Measurements from ENCODE around the gene ZNF221.

ZNF221 gene

DNA sequence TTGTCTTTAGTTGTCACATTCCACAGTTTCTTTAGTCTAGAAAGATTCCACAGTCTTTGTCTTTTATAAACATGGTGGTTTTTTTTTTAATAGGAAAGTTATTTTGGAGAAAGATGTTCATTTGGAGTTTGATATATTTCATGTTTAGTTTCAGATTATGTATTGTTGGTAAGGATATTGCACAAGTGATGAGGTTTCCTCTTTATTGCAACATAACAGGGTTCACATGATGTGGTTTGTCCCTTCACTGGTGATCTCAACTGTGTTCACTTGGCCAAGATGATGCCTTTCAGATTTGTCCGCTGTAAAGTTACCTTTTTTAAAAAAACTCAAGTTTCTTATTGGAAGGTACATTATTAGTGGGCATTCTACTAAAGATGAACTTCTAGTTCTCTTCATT lies 54.9 kb downstream of the ZNF221 start:
- TF ChIP-seq, protein P1, sequence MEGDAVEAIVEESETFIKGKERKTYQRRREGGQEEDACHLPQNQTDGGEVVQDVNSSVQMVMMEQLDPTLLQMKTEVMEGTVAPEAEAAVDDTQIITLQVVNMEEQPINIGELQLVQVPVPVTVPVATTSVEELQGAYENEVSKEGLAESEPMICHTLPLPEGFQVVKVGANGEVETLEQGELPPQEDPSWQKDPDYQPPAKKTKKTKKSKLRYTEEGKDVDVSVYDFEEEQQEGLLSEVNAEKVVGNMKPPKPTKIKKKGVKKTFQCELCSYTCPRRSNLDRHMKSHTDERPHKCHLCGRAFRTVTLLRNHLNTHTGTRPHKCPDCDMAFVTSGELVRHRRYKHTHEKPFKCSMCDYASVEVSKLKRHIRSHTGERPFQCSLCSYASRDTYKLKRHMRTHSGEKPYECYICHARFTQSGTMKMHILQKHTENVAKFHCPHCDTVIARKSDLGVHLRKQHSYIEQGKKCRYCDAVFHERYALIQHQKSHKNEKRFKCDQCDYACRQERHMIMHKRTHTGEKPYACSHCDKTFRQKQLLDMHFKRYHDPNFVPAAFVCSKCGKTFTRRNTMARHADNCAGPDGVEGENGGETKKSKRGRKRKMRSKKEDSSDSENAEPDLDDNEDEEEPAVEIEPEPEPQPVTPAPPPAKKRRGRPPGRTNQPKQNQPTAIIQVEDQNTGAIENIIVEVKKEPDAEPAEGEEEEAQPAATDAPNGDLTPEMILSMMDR (IDR thresholded peaks at IDR 0.05; ENCODE audit: control insufficient read depth, insufficient read depth, low read depth, low read length, missing control alignments), result no peak
- no peak overlapping the region for H3K4me3 ChIP-seq (ENCODE audit: control insufficient read depth, low read depth, low read length)
- DNase-seq (ENCODE audit: low read depth), result no peak

DNA sequence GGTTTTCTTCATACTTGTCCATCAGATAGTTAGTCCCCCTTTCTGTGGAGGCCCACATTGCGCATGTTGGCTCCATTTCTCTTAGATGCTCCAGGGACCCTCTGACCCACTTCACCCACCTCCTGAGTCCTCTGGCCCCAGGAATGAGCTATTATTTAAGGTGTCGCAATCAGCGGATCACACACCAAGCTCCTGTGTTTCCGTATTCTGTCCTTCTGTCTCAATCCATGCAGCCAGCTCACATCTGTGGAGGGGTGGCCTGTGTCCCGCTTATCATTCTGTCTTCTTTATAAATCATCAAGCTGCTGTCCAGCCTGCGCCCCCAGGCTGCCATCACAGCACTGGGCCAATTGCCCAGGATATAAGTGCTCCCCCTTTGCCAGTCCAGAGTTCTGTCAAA lies 56.4 kb downstream of the ZNF221 start:
- no peak overlapping the region for H3K4me3 ChIP-seq (ENCODE audit: control insufficient read depth, low read depth, low read length)
- TF ChIP-seq, protein P1 (IDR thresholded peaks at IDR 0.05; ENCODE audit: control insufficient read depth, insufficient read depth, low read depth, low read length, missing control alignments), result no peak
- no peak for DNase-seq (ENCODE audit: low read depth)

DNA sequence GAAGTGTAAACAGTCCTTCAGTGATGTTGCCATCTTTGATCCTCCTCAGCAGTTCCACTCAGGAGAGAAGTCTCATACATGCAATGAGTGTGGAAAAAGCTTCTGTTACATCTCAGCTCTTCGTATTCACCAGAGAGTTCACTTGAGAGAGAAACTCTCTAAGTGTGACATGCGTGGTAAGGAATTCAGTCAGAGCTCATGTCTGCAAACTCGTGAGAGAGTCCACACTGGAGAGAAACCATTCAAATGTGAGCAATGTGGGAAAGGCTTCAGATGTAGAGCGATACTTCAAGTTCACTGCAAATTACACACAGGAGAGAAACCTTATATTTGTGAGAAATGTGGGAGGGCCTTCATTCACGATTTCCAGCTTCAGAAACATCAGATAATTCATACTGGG lies 59.4 kb downstream of the ZNF221 start:
- no peak for DNase-seq (ENCODE audit: low read depth)
- TF ChIP-seq, protein P1 (IDR thresholded peaks at IDR 0.05; ENCODE audit: control insufficient read depth, insufficient read depth, low read depth, low read length, missing control alignments), result no peak
- no peak overlapping the region for H3K4me3 ChIP-seq (ENCODE audit: control insufficient read depth, low read depth, low read length)
